Naive B cell (primary cell): ENCODE measurements around the gene DDX24. TPM values are rescaled to one million over a fixed set of nuclear protein-coding genes. Genes with fewer than 3 reads are reported as not detected.

ENCODE experiments used
- ATAC-seq, 2 donors: fragments of 150-1000 bp; cut with Tn5 transposase; 2 replicates each; pipeline ENCODE4 v1.10.0; 2021; ENCODE audit warnings: low read depth in 2 of 2, mild to moderate bottlenecking in 2 of 2, moderate library complexity in 2 of 2
- DNase-seq: peaks from one replicate; pipeline ENCODE4 v3.0.0; 2022
- H3K27ac Mint-ChIP-seq, 6 donors: one replicate each; pipeline ENCODE4 v1.8.0; 2020 to 2022; ENCODE audit warnings: mild to moderate bottlenecking in 6 of 6, mixed read lengths in 6 of 6, moderate library complexity in 5 of 6, inconsistent platforms in 2 of 6
- H3K27me3 Mint-ChIP-seq, 3 donors: one replicate each; pipeline ENCODE4 v1.8.0; 2021 to 2022; ENCODE audit warnings: mixed read lengths in 3 of 3, mild to moderate bottlenecking in 1 of 3
- H3K36me3 Mint-ChIP-seq, 2 donors: one replicate each; pipeline ENCODE4 v1.8.0; 2020 to 2022; ENCODE audit warnings: mixed read lengths in 2 of 2, inconsistent platforms in 1 of 2, mild to moderate bottlenecking in 1 of 2
- H3K4me1 Mint-ChIP-seq, 3 donors: one replicate each; pipeline ENCODE4 v1.8.0; 2020 to 2022; ENCODE audit warnings: mixed read lengths in 3 of 3, inconsistent platforms in 1 of 3, mild to moderate bottlenecking in 1 of 3, moderate library complexity in 1 of 3
- H3K4me3 Mint-ChIP-seq, 8 donors: one replicate each; pipeline ENCODE4 v1.8.0; 2020 to 2022; ENCODE audit warnings: mild to moderate bottlenecking in 8 of 8, mixed read lengths in 8 of 8, moderate library complexity in 8 of 8, inconsistent platforms in 2 of 8
- H3K9me3 Mint-ChIP-seq, 7 donors: one replicate each; pipeline ENCODE4 v1.8.0; 2020 to 2022; ENCODE audit warnings: mixed read lengths in 7 of 7, mild to moderate bottlenecking in 5 of 7, inconsistent platforms in 2 of 7, moderate library complexity in 1 of 7
- polyA plus RNA-seq, 6 donors: library from polyadenylated mRNA; unstranded; fragments of 300-500 nt; fragmentation: Illumina TruSeq; gene quantifications; one replicate each; pipeline ENCODE4 v1.2.3, GENCODE V29; 2021; ENCODE audit warnings: low read depth in 6 of 6

The DDX24 gene
- polyA plus RNA-seq, 6 donors from 2014 or later = 90.3 to 213 (median 177) TPM

DNA sequence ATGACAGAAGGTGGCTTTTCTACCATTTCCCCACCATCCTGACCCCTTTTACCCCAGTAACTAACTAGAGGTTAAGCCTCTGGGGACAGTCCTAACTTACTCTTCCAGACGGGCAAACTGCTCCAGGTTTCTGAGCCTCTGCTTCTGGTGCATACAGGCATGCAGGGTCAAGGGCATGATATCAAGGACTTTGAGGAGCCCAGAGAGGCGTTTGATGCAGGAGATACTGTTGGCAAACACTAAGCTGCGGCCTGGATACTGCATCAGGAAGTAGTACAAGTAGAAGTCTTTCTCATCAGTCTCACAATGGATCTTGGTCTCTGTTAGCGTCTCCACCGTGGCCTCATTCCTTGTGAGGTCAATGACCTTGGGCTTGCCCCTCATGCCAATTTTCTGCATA, 21.0 kb downstream of the DDX24 start:
- H3K4me3 Mint-ChIP-seq = no peak overlapping the region
- no peak for ATAC-seq
- H3K9me3 Mint-ChIP-seq = no peaks in the 10 kb centered on the region
- no peaks in the 10 kb centered on the region for H3K27me3 Mint-ChIP-seq
- H3K4me1 Mint-ChIP-seq = peaks cover 18 to 46% (median 27%) of the 10 kb centered on the region in 3 donors
- H3K27ac Mint-ChIP-seq = no peak overlapping the region
- peaks cover 37 to 48% of the 10 kb centered on the region in 2 donors for H3K36me3 Mint-ChIP-seq
- no peak for DNase-seq

DNA sequence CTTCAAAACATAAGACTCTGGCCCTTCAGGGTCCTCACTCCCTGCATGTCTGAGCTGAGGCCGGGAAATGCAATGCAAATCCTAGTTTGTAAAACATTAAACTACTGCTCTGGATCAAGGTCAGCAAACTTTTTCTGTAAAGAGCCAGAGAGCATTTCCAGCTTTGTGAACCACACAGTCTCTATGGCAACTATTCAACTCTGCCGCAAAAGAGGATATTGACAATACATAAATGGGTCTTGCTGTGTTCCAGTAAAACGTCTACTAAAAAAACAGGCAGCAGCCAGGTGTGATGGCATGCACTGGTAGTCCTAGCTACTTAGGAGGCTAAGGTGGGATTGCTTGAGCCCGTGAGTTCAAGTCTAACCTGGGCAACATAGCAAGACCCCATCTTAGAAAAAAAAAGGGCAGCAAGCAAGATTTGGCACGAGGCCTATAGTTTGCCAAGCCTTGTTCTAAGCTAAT, 22.3 kb downstream of the DDX24 start:
- Mint-ChIP-seq H3K27me3 (no peaks in the 10 kb centered on the region), H3K4me3 (no peak overlapping the region)
- ATAC-seq = no peak

DNA sequence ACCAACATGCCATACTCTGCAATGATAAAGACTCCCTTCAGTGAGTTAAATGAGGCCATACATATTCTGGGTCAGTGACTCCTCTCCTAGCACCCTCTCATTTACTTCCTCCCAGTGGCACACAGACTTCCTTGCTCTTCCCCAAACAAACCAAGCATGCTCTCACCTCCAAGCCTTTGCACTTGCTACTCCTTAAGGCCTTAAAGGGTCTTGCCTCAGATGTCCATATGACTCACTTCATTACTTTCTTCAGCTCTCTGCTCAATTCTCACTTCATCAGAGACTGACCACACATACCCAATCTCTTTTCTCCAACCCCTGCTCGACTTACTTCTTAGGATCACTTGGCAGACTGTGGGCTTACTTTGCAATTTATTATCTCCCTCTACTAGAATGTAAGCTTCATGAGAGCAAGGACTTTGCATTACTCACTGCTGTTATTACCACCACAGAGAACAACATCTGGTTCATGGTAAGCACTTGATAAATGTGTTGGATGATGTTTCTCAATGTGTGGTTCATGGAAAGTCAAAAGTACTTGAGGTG, 22.8 kb downstream of the DDX24 start:
- DNase-seq (no peak), ATAC-seq (no peak)
- Mint-ChIP-seq H3K27ac (peak overlapping the region in 2 of 6 donors; percentile 28 to 62), H3K36me3 (peaks cover 50 to 58% of the 10 kb centered on the region in 2 donors), H3K9me3 (no peaks in the 10 kb centered on the region), H3K4me3 (no peak overlapping the region), H3K27me3 (no peaks in the 10 kb centered on the region), H3K4me1 (peaks cover 8 to 36% (median 30%) of the 10 kb centered on the region in 3 donors)

More for the DNA sequence above, 22.3 kb downstream of the DDX24 start:
- DNase-seq = no peak
- H3K9me3 Mint-ChIP-seq = no peaks in the 10 kb centered on the region
- peaks cover 50 to 58% of the 10 kb centered on the region in 2 donors for H3K36me3 Mint-ChIP-seq
- peak overlapping the region in 2 of 6 donors; percentile 28 to 36 for H3K27ac Mint-ChIP-seq
- H3K4me1 Mint-ChIP-seq = peaks cover 9 to 41% (median 30%) of the 10 kb centered on the region in 3 donors

DNA sequence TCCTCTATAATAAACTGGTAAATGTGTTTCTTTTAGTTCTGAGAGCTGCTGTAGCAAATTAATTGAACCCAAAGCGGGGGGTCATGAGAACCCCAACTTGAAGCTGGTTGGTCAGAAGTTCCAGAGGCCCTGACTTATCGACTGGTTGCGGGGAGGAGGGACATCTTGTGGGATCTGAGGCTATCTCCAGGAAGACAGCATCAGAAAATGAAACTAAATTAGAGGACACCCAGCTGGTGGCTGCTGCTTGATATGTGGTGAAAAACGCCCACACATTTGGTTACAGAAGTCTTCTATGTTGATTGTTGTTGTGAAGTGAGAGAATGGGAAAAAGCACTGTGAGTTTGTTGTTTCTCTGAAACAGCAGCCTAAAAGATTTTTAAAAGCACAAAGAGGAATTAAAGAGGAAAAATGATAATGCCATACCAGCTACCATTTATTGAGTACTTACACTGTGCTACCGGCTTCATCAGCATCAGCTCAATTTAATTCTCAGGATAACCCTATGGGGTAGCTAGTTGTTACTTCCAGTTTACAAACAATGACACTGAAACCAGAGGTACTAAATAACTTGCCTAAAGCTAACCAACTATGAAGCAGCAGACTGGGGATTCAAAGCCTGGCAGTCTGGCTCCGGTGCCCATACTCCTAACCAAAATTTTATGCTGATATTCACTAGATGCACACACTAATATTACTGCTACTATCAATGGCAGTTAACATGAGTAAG, 24.3 kb downstream of the DDX24 start:
- Mint-ChIP-seq H3K27me3 (no peaks in the 10 kb centered on the region), H3K4me1 (peaks cover 10 to 25% (median 24%) of the 10 kb centered on the region in 3 donors), H3K36me3 (peaks cover 47 to 51% of the 10 kb centered on the region in 2 donors), H3K27ac (peak overlapping the region in 4 of 6 donors; percentile 18 to 89 (median 35)), H3K4me3 (no peak overlapping the region), H3K9me3 (no peaks in the 10 kb centered on the region)
- no peak for DNase-seq
- ATAC-seq = no peak

DNA sequence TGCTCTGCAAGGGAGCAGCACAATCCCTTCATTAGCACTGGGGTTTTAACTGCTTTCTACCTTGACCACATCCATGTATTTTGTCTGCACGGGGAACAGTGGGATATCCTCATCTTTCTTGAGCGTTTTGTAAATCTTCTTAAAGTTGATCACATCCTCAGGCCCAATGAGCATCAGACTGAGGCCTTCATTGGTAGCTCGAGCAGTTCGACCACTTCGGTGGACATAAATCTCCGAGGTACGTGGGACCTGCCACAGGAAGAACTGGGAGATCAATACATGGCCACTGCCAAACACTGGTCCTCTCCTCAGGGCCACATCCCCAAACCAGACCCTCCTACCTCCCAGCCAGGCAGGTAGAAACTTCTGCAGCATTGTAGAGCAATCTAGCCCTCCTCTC, 26.1 kb downstream of the DDX24 start:
- peaks cover 44 to 54% of the 10 kb centered on the region in 2 donors for H3K36me3 Mint-ChIP-seq
- DNase-seq = no peak
- no peaks in the 10 kb centered on the region for H3K27me3 Mint-ChIP-seq
- no peak overlapping the region for H3K4me3 Mint-ChIP-seq
- H3K27ac Mint-ChIP-seq = peak overlapping the region in 4 of 6 donors; percentile 45 to 80 (median 60)
- peaks cover 6 to 24% (median 21%) of the 10 kb centered on the region in 3 donors for H3K4me1 Mint-ChIP-seq
- no peaks in the 10 kb centered on the region for H3K9me3 Mint-ChIP-seq
- no peak for ATAC-seq

DNA sequence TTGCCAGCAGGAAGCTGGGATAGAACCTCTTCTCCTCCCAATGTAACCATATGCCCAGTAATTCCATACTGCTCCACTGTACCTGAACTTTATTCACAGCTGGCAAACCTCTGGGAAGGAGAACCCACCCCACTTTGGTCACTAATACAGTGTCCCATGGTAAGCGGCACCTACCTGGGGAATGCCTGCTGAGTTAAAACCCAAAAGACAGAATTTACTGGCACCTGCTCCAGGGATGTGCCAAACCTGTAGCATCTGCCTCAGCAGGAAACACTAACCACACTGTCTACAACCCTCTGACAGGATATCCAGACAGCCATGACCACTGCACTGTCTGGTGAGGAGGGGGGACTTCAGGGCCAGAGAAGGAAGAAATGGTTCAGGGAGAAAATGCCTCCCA, 26.6 kb downstream of the DDX24 start:
- Mint-ChIP-seq H3K27ac (peak overlapping the region in 3 of 6 donors; percentile 45 to 78 (median 76)), H3K4me3 (no peak overlapping the region), H3K9me3 (no peaks in the 10 kb centered on the region), H3K36me3 (peaks cover 45 to 57% of the 10 kb centered on the region in 2 donors), H3K4me1 (peaks cover 6 to 24% (median 21%) of the 10 kb centered on the region in 3 donors), H3K27me3 (no peaks in the 10 kb centered on the region)
- peak in 1 of 2 donors; percentile 16 for ATAC-seq
- DNase-seq = no peak

DNA sequence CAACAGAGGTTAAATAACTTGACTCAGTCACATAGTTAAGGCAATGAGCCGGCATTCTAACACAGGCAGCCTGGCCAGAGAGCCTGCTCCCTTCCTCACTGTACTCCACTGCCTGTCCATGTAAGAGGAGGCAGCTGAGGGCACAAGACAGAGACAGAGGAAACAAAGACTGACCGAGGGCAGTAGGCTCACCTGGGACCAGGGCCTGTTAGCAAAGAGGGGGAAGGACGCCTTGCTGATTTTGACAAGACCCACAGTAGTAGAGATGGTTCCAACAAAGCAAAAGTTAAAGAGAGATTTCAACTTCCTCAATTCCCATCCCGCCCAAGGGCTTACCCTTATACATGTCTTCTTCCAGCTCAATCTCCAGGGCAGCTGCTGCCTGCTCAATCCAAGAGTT, 28.3 kb downstream of the DDX24 start:
- H3K27me3 Mint-ChIP-seq = no peaks in the 10 kb centered on the region
- DNase-seq (no peak), ATAC-seq (no peak)
- peak overlapping the region in 2 of 6 donors; percentile 31 to 93 for H3K27ac Mint-ChIP-seq
- peaks cover 44 to 48% of the 10 kb centered on the region in 2 donors for H3K36me3 Mint-ChIP-seq
- H3K4me1 Mint-ChIP-seq = peaks cover 2 to 17% (median 15%) of the 10 kb centered on the region in 3 donors
- no peaks in the 10 kb centered on the region for H3K9me3 Mint-ChIP-seq
- no peak overlapping the region for H3K4me3 Mint-ChIP-seq

DNA sequence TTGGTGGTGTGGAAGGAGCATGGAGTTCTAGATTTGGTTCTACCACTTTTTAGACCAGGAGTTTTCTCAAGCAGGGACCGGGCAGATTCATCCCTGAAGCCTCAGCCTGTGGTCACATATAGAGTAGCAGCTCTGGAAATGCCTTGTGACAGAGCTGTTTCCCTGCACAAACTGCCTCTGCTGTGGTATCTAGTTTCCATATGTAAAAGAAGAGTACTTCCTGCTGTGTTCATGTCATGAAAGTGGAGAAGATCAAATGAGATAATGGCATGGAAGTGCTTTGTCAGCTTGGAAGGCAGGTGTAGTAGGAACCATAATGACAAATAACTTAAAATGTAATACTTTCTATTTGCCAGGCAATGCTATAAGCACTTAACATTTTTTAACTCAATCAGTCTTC, 28.8 kb downstream of the DDX24 start:
- Mint-ChIP-seq H3K27me3 (no peaks in the 10 kb centered on the region), H3K4me3 (no peak overlapping the region), H3K4me1 (peaks cover 2 to 12% (median 12%) of the 10 kb centered on the region in 3 donors), H3K27ac (peak overlapping the region in 3 of 6 donors; percentile 31 to 93 (median 52)), H3K9me3 (no peaks in the 10 kb centered on the region), H3K36me3 (peaks cover 44 to 48% of the 10 kb centered on the region in 2 donors)
- DNase-seq (no peak), ATAC-seq (no peak)

DNA sequence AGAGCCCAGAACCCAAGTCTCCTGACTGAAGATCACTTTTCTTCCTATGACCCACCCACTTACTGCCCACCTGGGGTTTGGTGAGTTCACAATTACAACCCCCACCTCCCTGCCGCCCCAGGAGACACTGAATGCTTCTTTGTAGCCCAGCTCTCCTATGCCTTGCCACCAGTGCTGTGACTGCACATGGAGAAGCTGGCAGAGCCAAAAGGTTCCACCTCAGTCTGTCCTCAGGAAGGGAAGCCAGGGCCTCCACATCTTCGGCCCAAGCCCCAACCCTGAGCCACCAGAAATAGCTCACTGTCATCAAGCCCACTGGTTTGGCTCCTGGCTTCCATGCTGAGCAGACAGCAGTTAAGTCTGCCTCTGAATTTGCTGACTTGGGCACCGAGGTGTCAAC, 29.2 kb downstream of the DDX24 start:
- DNase-seq (no peak), ATAC-seq (no peak)
- peaks cover 44 to 48% of the 10 kb centered on the region in 2 donors for H3K36me3 Mint-ChIP-seq

DNA sequence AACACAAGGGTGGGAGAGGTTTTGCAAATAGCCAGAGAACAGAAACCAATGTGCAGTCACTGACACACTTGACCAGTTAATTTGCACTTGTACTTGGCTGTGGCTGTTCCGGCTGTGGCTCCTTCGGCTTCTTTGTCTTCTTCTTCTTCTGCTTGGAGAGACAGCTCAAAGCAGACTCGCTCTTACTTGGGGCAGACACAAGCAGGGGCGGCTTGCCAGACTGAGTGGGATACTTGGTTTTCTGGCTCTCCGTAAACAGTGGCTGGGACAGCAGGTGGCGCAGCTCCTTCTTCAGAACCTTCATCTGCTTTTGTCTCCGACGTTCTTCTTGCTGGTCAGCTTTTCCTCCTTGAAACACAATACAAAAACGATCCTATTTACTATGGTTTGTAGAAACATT, 29.9 kb downstream of the DDX24 start:
- H3K36me3 Mint-ChIP-seq = peaks cover 37 to 47% of the 10 kb centered on the region in 2 donors

More for the DNA sequence above, 29.2 kb downstream of the DDX24 start:
- Mint-ChIP-seq H3K27me3 (no peaks in the 10 kb centered on the region), H3K4me3 (no peak overlapping the region), H3K27ac (peak overlapping the region in 3 of 6 donors; percentile 31 to 56 (median 52)), H3K4me1 (peaks cover 2 to 12% (median 10%) of the 10 kb centered on the region in 3 donors), H3K9me3 (no peaks in the 10 kb centered on the region)

DNA sequence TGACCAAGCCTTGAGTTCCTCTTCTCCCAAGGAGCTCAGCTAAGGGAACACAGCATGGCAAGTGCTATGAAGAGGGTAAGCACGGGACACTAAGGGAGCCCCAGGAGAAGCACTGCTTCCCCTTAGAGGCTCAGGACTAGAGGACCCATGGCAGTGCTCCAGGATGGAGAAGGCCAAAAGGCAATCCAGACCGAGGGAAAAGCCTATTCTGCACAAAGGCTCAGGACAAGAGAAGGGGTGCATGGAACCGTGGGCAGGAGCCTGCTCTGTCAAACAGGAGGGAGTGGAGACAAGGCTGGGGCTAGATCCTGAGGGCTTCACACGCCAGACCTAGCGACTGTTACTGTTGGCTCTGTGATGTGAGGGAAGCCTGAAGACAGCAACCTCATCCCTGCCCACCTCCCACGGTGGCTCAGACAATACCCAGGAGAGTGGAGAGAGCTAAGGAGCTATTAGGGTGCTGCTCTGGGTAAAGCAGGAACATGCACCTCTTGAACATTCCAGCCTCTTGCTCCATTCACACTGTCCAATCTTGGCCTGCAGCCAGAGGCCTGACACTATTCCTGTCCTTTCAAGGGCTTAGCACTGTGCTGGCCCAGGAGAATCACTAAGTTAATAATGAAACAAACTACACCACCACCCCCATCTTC, 30.6 kb downstream of the DDX24 start:
- peak overlapping the region in 3 of 6 donors; percentile 13 to 77 (median 70) for H3K27ac Mint-ChIP-seq

More for the DNA sequence above, 29.9 kb downstream of the DDX24 start:
- H3K27me3 Mint-ChIP-seq = no peaks in the 10 kb centered on the region
- peak overlapping the region in 4 of 6 donors; percentile 31 to 72 (median 55) for H3K27ac Mint-ChIP-seq
- H3K4me1 Mint-ChIP-seq = peaks cover 2 to 12% (median 7%) of the 10 kb centered on the region in 3 donors
- H3K4me3 Mint-ChIP-seq = peak overlapping the region in 1 of 8 donors; percentile 9
- ATAC-seq (no peak), DNase-seq (no peak)
- no peaks in the 10 kb centered on the region for H3K9me3 Mint-ChIP-seq

DNA sequence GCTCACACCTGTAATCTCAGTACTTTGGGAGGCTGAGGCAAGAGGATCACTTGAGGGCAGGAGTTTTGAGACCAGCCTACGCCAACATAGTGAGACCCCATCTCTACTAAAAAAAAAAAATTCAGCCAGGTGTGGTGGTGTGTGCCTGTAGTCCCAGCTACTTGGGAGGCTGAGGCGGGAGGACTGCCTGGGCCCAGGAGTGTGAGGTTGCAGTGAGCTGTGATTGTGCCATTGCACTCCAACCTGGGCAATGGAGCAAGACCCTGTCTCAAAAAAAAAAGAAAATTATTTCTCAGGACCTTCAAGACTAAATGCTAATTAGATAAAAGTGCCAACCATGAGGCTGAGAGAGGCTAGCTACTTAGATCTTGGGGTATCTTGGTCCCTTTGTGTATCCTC, 31.4 kb downstream of the DDX24 start:
- Mint-ChIP-seq H3K27ac (peak overlapping the region in 2 of 6 donors; percentile 13 to 15), H3K27me3 (no peaks in the 10 kb centered on the region)

More for the DNA sequence above, 30.6 kb downstream of the DDX24 start:
- H3K9me3 Mint-ChIP-seq = no peaks in the 10 kb centered on the region
- peaks cover 30 to 40% of the 10 kb centered on the region in 2 donors for H3K36me3 Mint-ChIP-seq
- ATAC-seq = no peak
- no peaks in the 10 kb centered on the region for H3K27me3 Mint-ChIP-seq
- H3K4me3 Mint-ChIP-seq = peak overlapping the region in 1 of 8 donors; percentile 70
- peaks cover under 1 to 6% (median 2%) of the 10 kb centered on the region in 3 donors for H3K4me1 Mint-ChIP-seq
- no peak for DNase-seq

More for the DNA sequence above, 31.4 kb downstream of the DDX24 start:
- Mint-ChIP-seq H3K4me1 (peaks cover 0 to 4% (median 2%) of the 10 kb centered on the region in 3 donors), H3K9me3 (no peaks in the 10 kb centered on the region), H3K36me3 (peaks cover 23 to 34% of the 10 kb centered on the region in 2 donors), H3K4me3 (no peak overlapping the region)
- DNase-seq (no peak), ATAC-seq (no peak)
